Cardiac atrium fibroblast (primary cell): Measurements from ENCODE around the gene DUSP21. TPM values are rescaled to one million over a fixed set of nuclear protein-coding genes. Genes with fewer than 3 reads are reported as not detected.

Experiments
- total RNA-seq: library from RNA; depleted of rRNA; stranded (reverse); fragments of >200 nt; gene quantifications from 2 replicates; pipeline ENCODE4 v1.2.3, GENCODE V29; 2015

The DUSP21 gene
- total RNA-seq, result not detected in 2 replicates

DNA sequence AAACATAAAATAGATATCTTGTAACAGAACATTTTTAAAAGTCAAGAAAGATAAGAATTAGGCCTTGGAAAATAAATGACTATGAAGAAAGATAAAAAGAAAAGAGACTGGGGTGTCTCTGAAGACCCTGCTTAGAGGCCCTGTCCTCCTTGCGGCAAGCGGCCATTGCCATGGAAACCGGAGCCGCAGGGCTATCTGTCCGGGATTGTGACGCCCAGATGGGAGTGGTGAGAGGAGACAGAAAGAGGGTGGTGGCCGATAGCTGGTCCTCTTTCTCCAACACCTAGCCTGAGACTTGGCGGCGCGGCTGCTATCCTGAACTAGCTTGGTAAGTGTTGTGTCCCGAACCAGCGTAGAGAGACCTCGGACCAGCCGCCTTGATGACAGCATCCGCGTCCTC lies at the start of gene DUSP21:
Gene DUSP21, plus strand, starts transcription at position 269 of the 400 bp plus-strand sequence. Its CDS starts 112 bp downstream, at position 381.

DNA sequence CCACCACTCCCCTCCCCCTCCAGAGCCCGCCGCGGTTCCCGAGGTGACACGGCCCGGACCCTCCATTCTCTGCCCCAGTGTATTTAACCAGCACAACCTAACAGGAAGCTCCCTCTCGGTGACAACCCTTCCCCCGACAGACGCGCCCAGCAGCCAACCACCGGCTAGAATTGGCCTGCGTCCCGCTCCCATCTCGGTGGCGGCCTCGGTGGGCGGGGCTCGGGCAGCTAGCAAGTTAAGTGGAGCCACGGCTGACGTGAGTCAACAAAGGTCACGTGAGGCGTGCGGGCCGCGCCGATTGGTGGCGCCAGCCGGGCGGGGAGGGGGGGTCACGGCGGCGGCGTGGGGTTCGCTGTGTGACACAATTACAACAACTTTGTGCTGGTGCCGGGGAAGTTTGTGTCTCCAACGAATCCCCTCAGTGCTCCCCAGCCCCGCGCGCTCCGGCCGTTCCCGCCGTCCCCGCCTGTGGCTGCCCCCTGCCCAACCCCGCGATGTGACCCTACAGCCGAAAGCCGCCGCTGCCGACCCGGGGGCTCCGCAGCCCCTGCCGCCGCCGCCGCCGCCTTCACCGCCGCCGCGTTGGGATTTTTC lies 29.1 kb downstream of the DUSP21 start, which contains the start of gene KDM6A:
Gene KDM6A, plus strand, starts transcription at position 368 of the 594 bp plus-strand sequence. CDS start 364 bp downstream, outside the sequence.

Other genes with a start within 250 kb of the DUSP21 start
- gene KDM6A, start 29.2 kb downstream of the DUSP21 start, total RNA-seq, result 12.6 and 16.2 TPM in 2 replicates